Stimulated activated naive CD4-positive, alpha-beta T cell (primary cell): ENCODE results near the gene SHISA7.
"Not testable (repeated sequence)": the region's sequence is repeated elsewhere in the genome, so short reads cannot be mapped to it uniquely, and the experiment has no call there.

Experiments
- DNase-seq, 6 experiments: peaks; one replicate each; lab custom pipeline; 2025; lab: John Stamatoyannopoulos, UW

Gene SHISA7

DNA sequence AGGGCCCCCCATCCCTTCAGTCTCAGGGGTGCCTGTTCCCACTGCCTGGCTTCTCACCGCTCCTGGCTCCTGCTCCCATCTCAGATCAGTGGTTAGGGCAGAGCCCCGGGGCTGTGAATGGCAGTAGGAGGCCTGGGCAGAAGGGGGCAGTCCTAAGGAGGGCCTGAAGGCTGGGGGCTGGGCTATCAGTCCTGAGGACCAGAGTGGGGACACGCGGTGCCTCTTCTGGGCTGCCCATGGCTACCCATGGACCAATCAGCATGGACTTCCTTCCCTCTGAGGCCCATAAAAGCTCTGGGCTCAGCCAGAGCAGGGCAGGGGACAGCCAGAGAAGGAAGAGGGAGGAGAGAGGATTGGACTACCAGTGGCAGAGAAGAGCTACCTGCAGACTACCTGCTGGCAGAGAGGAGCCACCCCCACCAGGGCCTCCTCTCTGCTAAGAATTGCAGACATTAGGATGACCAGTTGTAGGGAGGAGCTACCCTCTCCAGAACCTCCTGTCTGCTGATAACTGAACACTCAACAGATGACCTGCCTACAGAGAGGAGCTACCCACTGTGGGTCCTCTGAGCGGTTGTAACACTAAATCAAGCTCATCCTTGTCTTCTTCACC, 23.4 kb downstream of the SHISA7 start:
- DNase-seq = no peak

DNA sequence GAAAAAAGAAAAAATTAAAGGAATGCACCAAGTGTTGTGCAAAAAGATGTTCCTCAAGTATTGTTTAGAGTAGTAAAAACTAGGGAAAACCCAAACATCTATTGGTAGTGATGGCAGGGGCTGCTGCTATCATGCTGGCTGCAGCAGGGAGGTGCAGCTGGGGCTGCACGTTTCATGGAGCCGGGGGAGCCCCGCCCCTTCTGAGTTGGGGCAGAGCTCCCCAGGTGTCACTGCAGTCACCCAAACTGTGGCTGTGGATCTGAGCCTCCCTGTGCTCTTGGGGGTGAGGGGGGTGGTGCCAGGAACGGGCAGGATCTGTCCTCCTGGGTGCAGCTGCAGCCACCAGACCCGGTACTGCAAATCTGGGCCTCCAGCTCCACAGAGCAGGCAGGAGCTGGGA, 24.0 kb downstream of the SHISA7 start:
- DNase-seq = no peak

DNA sequence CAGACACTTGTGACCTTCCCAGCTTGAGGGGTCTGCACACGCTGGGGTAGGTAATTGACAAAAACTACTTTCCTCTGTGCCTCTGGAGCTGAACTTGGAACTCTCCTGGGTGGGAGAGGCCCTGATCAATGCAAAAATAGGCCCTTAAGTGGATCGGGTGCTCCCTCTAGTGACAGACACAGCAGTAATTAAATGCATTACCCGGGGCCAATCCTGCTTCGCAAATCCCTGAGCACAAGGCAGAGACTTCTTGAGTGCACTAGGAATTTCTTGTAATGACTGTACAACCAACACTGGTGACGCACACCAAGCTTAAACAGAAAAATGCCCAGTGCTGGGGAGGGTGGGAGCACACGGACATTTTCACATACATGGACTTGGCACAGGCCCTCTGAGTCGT, 24.9 kb downstream of the SHISA7 start:
- DNase-seq = peak; percentile 26 to 64 (median 44)

DNA sequence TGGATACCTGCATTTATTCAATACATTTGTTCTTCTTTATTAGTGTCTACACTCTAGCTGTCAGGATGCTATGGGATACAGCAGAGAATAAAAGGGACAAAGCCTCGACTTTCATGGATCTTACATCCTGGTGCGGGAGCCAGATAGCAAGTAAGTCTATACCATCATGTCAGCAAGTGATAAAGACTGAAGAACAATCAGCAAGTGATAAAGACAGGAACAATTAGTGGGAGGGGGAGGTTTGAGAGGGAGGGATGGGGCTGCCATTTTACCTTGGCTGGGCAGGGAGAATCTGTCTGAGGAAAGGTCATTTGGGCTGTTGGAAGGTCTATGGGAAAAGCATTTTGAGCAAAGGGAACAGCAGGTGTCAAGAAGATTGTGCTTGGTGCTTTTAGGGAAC, 32.9 kb downstream of the SHISA7 start:
- DNase-seq = no peak

DNA sequence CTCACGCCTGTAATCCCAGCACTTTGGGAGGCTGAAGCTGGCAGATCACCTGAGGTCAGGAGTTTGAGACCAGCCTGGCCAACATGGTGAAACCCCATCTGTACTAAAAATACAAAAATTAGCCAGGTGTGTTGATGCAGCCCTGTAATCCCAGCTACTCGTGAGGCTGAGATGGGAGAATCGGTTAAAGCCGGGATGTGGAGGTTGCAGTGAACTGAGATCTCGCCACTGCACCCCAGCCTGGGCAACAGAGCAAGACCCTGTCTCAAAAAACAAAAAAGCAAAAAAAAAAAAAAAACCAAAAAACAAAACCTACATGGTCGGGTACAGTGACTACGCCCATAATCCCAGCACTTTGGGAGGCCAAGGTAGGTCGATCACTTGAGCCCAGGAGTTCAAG, 33.9 kb downstream of the SHISA7 start:
- not testable (repeated sequence) for DNase-seq

DNA sequence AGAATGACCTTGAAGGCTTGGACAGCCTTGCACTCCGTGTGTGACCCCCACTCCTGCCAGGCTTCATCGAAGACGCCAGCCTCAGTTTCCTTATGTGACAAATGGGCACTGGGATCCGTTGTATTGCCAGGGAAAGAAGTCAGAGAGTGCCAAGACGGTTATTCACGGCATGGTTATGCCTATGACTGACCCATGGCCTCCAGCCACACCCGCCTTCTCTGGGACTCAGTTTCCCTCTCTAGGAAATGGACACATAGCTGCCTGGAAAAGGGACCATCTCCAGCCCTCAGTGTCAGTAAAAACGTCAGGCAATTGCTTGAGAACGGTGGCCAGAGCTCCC, 34.6 kb downstream of the SHISA7 start:
- DNase-seq = no peak

DNA sequence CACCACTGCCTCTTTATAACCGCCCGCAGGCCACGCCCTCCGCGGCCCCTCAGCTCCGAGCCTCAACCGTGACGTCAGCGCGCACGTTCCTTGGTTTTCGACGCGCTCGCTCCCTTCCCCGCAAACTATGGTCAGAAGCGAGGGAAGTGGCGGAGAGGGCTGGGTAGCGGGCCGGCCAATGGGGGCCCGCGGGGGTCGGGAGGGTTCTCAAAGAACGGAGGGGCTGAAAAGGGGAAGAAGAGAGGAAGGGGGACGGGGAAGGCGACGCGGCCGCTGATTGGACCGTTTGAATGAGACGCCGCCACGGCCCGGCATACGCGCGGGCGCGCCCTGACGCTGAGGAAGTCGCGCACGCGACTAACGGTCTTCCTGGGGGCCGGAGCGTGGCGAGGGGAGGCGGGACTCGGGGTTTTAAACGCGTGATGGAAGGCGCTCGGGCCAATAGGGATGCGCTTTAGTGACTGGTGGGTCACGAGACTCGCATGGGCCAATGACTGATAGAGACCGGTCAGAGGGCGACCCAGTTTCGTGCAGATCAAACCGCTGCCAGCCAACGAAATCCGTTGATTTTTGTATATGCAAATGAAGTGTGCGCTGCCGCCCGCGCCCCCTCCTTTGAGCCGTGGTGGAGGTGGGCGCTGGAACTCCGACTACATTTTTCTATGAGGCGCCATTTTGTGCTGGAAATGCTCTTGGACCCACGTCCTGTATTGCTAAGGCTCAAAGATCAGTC, 35.1 kb downstream of the SHISA7 start:
- peak; percentile 95 to 98 (median 97) for DNase-seq

DNA sequence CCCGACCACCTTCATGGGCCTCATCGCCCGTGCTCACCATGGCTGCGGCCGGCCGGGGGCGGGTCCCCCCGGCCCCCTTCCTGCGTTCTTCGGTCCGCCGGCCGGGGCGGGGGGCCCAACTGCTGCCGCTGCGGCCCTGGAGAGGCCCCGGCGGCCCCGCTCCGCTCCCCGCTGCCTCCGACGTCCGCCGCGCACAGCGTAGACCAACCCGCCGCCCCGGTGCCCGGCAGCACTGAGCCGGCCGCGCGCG, 35.6 kb downstream of the SHISA7 start, which contains the start of gene UBE2S:
UBE2S (minus strand) TSS at position 239 of the 250 bp plus-strand sequence; CDS start at position 40, 199 bp downstream.
- not testable (repeated sequence) for DNase-seq

DNA sequence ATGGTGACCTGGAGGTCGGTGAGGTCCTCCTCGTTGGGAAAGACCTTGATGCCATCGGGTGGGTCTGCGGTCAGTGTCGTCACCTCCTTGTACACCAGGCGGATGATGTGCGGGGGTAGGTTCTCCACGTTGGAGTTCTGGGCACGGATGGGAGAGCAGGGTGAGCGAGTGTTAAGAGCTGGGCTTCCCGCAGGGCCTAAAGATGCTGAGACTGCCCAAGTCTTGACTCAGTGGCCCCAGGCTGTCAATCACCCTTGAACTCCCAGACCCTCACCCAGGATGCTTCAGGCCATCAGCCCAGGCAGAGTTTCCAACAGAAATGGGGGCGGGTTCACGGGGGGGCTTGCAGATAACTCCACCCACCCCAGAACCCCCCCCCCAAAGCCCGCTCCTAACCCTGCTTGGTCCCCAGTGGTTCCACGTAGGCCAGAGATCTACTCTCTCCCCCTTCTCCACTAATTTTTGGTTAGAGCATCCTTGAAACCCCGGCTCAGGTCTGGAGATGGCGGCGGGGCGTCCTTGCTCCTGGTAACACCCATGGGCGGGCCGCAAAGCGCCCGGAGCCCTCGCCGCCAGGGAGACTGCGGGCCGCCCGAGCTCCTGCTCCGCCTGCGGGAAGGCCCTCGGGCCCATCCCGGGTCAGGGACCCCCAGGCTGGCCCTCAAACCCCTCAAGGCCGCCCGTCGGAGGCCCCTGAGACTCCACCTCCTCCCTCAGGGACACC, 36.1 kb downstream of the SHISA7 start:
- DNase-seq = peak in 2 of 6 experiments; percentile 47 to 61

DNA sequence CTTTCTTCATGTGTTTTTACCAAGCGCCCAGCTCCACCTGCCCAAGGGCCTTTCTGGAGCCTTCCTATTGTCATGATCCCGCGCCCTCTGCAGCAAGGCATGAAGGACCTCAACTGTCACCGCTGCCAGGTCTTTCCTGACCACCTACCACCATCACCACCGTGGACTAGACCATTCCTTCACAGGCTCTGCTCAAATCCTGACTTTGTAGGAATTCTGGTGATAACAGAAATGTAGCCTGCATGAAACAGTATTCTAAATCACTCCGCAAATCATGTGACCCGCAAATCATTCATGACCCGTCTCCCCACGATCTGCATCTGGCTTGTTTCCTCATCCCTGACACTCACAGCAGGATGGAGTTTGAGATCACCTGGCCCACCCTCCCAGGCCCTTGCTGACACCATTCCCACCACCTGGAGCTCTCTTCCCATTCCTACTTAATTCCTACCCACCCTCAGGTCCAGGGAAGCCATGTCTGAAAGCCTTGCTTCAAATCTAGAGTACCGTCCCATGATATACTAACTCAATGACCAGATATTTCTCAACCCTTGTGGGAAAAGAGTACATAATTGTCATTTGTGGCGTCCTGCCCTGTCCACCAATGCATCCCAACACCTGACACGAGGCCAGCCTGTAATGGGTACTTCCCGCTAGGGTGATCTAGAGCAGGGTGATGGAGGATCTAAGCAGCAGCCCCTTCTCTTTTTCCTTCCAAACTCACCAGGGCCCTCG, 36.8 kb downstream of the SHISA7 start:
- no peak for DNase-seq

DNA sequence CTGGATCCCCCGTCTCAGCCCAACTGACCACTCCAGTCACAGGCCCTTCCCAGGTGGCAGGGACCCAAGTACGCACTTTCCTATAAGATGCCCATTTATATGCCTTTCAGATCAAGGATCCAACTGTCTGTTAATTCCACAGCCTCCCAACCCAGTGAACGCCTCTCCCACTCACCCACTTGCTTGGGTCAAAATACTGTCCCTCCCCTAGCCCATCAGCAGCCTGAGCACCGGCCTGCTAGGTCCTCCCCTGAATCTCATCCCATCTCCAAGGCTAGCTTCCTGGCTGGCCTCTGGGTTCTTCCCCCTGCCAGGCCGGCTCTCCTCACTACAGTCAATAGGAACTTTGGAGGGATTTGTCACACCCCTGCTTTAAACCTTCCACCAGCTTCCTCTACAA, 37.5 kb downstream of the SHISA7 start:
- DNase-seq = no peak

DNA sequence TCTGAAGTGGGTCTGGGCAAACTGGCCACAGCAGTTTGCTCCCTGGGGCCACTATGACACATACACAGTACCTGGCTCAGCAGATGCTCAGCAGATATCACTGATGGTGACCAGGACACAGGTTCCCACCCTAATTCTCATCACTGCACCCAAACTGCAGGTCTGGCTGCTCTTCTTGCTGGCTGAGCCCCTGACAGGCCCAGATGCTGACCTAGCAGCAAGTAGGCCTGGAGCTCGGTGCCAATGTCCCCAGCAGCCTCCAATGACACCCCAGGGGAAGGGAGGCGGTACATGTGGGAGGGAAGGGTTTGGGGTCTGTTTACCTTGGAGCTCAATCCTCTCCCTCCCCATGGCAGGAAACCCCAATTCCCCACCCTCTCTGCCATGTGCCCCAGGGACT, 40.6 kb downstream of the SHISA7 start:
- no peak for DNase-seq

DNA sequence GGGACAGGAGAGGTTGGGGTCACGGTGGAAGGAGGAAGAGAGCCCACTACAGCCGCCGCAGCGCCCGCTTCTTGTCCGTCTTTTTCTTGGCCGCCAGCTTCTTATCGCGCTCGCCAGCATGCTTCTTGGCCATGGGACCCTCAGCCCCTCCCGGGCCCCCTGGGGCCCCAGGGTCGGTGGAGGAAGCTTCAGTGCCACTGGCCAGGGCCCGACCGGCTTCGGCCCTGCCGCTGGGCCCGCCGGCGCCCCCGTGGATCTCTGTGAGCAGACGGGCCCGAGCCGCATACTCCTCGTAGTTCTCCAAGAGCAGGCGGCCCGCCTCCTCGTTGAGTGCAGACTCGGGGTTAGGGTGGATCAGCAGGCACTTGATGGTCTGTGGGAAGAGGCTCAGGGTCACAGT, 41.7 kb downstream of the SHISA7 start:
- not testable (repeated sequence) for DNase-seq

DNA sequence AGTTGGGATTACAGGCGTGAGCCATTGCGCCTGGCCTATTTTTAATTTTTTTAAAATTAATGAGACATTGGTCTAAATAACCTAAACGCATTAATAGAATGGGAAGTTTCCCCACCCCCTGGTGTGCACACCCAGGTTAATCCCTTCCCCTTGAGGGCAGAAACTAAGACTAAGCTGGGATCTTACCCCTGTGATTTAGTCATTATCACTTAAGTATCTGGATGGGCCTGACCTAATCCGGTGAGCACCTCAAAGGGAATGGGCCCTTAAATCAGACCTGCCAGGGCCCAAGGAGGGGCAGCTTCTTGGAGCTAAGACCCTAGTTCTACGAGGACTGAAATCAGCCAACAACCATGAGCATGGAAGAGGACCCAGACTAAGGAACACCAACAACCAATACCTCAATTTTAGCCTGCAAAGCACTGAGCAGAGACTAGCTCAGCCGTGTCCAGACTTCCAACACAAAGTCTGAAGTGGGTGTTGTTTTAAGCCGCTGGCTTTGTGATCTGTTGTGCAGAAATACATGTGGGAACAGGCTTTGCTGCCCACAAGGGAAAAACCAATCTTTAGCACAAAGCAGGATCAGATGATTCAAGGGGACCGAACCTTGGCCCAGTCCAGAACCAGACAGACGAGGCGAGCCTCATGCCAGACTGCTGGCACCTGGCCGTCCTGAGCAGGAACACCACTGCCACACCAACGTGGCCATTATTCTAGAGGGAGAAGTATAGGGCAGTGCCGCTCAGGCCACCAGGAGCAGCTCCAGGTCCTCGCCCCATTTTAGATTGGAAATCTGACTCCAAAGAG, 42.6 kb downstream of the SHISA7 start:
- DNase-seq = no peak

DNA sequence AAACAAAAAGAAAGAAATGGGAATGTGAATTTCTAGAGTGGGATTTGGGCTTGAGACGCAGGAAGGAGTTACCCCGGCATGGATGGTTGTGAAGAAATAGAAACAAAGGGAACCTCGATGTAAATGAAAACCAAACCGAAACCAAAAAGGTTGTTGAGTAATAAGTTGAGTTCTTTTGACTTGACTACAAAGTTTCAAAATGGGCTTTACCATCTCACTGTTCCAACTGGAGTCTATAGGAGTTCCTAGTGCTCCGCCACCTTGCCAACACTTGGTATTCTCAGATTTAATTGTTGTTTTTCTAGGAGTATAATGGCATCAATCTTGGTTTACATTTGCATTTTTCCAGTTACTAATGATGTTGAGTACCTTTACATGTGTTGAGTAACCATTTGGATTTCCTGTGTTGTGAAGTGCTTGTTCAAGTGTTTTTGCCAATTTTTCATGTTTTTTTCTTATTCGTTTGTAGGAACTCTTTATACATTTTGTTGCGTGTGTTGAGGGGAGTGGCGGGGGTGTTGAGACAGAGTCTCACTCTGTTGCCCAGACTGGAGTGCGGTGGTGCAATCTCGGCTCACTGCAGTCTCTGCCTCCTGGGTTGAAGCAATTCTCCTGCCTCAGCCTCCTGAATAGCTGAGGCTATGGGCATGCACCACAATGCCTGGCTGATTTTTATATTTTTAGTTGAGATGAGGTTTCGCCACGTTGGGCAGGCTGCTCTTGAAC, 44.7 kb downstream of the SHISA7 start:
- no peak for DNase-seq

DNA sequence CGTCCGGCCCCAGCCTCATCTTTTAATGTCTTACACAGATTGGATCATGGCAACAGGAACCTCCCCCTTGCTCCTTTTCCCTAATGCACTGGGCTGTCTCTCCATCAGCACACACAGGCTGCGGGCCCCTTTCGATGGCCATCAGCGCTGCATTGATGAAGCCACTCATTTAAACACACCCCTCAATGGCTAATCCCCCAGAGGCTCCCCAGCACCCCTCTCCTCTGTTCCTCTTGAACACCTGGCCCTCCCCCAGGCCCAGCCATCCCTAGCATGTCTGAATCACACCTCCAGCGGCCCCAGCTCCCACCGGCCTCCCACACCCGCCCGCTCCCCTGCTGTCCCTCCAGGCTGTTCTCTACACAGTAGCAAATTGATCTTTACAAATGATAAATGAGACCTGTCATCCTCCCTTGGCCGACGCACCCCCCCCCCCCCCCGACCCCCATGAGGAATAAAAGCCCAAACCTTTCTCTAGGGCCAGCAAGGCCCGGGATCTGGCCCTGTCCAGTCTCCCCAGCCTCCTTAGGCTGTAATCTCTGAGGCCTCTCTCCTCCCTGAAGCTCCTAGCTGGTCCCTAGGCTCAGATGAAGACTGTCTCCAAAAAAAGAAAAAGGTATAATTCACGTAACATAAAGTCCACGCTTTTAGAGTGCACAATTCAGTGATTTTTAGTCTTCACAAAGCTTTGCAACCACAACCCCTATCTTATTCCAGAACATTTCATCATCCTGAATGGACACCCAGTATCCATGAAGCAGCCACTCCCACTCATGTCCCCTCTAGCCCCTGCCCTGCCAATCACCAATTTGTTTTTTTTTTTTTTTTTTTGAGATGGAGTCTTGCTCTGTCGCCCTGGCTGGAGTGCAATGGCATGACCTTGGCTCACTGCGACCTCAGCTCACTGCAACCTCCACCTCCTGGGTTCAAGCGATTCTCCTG, 50.0 kb downstream of the SHISA7 start:
- no peak for DNase-seq

DNA sequence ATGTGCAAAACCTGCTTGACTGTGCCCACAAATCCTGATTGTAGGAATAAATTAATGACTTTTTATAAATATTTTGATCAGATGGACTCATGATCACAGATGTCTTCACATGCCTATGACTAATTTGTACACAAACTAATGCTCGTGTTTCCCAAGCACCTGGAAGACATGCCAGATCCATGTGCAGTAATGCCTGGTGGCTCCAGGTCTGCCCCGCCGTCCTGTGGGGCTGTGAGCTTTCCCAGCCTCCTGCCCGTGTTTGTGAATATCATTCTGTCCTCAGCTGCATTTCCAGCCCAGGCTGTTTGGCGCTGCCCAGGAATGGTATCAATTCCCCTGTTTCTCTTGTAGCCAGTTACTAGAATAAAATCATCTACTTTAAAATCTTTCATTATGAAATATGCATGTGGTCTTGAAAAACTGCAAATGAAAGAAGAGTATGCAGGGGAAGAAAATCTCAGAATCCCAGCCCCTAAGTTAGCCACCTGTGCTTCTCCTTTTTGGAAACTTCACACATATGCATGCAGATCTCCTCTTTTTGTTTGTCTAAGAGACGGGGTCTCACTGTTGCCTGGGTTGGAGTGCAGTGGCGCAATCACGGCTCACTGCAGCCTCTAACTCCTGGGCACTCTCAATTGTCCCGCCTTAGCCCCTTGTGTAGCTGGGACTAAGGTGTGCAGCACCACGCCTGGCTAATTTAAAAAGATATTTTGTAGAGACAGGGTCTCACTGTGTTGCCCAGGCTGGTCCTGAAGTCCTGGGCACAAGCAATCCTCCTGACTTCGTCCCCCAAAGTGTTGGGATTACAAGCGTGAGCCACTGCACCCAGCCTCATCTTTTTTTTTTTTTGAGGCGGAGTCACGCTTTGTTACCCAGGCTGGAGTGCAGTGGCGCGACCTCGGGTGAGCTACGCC, 51.1 kb downstream of the SHISA7 start:
- DNase-seq = no peak

DNA sequence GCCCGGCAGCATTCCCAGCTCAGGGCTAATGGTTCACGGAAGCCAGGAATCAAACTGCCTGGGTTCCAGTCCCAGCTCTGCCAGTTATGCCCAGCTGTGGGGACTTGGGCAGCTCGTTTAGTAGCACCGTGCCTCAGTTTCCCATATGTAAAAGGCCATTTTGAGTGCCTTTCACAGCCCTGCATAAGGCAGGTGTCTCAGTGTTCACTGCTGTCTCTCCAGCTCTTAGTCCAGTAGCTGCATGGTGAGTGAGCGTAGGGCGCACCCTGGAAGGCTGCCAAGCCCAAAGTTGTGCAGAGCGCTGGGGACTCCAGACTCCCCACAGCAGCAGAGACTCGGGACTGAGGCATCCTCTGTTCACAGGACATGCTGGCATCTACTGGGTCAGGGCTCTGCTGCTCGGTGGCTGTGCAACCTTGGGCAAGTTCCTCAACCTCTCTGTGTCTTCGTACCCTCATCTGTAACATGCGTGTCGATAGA, 51.9 kb downstream of the SHISA7 start:
- DNase-seq = no peak

DNA sequence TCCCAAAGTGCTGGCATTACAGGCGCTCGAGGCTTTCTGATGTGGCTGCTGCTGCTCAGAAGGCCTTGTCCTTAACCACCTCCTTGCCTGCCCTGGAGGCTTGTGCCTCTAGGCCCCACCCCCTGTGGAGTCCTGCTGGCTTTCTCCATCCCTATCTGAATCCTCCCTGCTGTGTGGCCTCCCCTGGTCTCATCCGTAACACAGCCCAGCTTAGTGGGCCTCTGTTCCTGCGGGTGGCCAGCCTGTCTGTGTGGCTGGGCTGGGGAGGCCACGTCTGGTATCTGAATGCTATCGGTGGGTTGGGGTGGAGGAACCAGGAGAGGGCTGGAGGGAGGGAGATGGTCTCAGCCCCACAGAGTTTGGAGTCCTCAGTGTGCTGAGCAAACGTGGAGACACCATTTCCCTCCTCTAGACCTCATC, 52.6 kb downstream of the SHISA7 start:
- no peak for DNase-seq
